ENCODE data around the gene NTM. TPM values are rescaled to one million over a fixed set of nuclear protein-coding genes. Genes with fewer than 3 reads are reported as not detected.

Gene NTM
- polyA plus RNA-seq, 4 donors, result 0.94 to 3.1 (median 1.4) TPM; not detected in 1

DNA sequence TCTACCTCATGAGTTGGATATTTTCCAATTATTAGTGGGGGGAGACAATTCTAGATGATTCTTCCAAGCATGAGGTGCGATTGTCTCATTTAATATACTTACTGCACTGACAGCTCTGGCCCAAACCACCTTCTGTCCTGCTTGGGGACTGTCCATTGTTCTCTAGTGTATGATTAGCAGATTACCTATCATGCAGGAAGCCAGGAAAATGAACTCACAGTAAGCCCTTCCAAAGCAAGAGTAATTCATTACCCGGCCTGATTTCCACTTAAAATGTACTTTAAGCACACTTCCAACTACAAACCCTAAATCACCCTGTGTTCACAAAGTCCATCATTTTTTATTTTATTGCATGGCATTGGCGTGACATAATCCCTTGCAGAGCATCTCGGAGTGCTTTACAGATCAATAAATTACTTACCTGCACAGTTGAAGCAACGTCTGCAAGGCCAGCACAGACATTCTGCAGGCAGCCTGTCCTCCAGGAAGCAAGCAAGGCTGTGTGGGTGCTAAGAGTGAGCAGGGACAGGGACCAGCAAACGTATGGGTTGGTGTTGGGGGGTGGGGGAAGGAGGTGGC, 838.2 kb downstream of the NTM start:
- Histone ChIP-seq H3K4me1 (ENCODE audit: control insufficient read depth in 3 of 3, insufficient read depth in 2 of 3, low read depth in 1 of 3, low read length in 2 of 3) (no peaks in the 10 kb centered on the region), H3K27me3 (ENCODE audit: control insufficient read depth in 3 of 3, insufficient read depth in 3 of 3, low read length in 3 of 3) (no peaks in the 10 kb centered on the region), H3K27ac (ENCODE audit: low read depth in 1 of 3, low read length in 2 of 3) (no peak overlapping the region), H3K36me3 (ENCODE audit: control insufficient read depth in 3 of 3, insufficient read depth in 2 of 3, low read depth in 1 of 3, low read length in 3 of 3) (no peaks in the 10 kb centered on the region), H3K4me3 (ENCODE audit: low read depth in 1 of 3, low read length in 3 of 3) (no peak overlapping the region), H3K9me3 (ENCODE audit: control insufficient read depth in 2 of 2, insufficient read depth in 1 of 2, low read depth in 1 of 2, low read length in 1 of 2) (peaks cover 0 to 3% of the 10 kb centered on the region in 2 donors)
- FAIRE-seq (no peak), DNase-seq (no peak)
- 30 to 51% (median 31%) methylated on average over 6 of the region's 6 CpGs for WGBS, 3 donors

- H3K36me3 ChIP-seq (ENCODE audit: control insufficient read depth in 3 of 3, insufficient read depth in 2 of 3, low read depth in 1 of 3, low read length in 3 of 3), result no peaks in the 10 kb centered on the region
- FAIRE-seq, result no peak
- WGBS, 3 donors, result 72 to 81% (median 79%) methylated on average over 3 of the region's 3 CpGs
These were observed 841.1 kb downstream of the NTM start for GRCh38 chr11:132211479-132211878.

GRCh38 chr11:132217856-132218255, 847.4 kb downstream of the NTM start:
- H3K27ac ChIP-seq (ENCODE audit: low read depth in 1 of 3, low read length in 2 of 3), result no peak overlapping the region
- DNase-seq, result no peak
- H3K4me1 ChIP-seq (ENCODE audit: control insufficient read depth in 3 of 3, insufficient read depth in 2 of 3, low read depth in 1 of 3, low read length in 2 of 3), result no peaks in the 10 kb centered on the region
- FAIRE-seq, result no peak
- 83 to 87% (median 85%) methylated on average over 5 of the region's 5 CpGs for WGBS, 3 donors
- H3K9me3 ChIP-seq (ENCODE audit: control insufficient read depth in 2 of 2, insufficient read depth in 1 of 2, low read depth in 1 of 2, low read length in 1 of 2), result peaks cover 0 to 2% of the 10 kb centered on the region in 2 donors
- H3K36me3 ChIP-seq (ENCODE audit: control insufficient read depth in 3 of 3, insufficient read depth in 2 of 3, low read depth in 1 of 3, low read length in 3 of 3), result no peaks in the 10 kb centered on the region
- H3K27me3 ChIP-seq (ENCODE audit: control insufficient read depth in 3 of 3, insufficient read depth in 3 of 3, low read length in 3 of 3), result no peaks in the 10 kb centered on the region
- H3K4me3 ChIP-seq (ENCODE audit: low read depth in 1 of 3, low read length in 3 of 3), result no peak overlapping the region

More at GRCh38 chr11:132211479-132211878, 841.1 kb downstream of the NTM start:
- peaks cover 0 to 3% of the 10 kb centered on the region in 2 donors for H3K9me3 ChIP-seq (ENCODE audit: control insufficient read depth in 2 of 2, insufficient read depth in 1 of 2, low read depth in 1 of 2, low read length in 1 of 2)
- H3K4me3 ChIP-seq (ENCODE audit: low read depth in 1 of 3, low read length in 3 of 3), result no peak overlapping the region
- no peaks in the 10 kb centered on the region for H3K27me3 ChIP-seq (ENCODE audit: control insufficient read depth in 3 of 3, insufficient read depth in 3 of 3, low read length in 3 of 3)
- no peak overlapping the region for H3K27ac ChIP-seq (ENCODE audit: low read depth in 1 of 3, low read length in 2 of 3)
- no peak for DNase-seq
- H3K4me1 ChIP-seq (ENCODE audit: control insufficient read depth in 3 of 3, insufficient read depth in 2 of 3, low read depth in 1 of 3, low read length in 2 of 3), result no peaks in the 10 kb centered on the region

- Histone ChIP-seq H3K36me3 (ENCODE audit: control insufficient read depth in 3 of 3, insufficient read depth in 2 of 3, low read depth in 1 of 3, low read length in 3 of 3) (no peaks in the 10 kb centered on the region), H3K27ac (ENCODE audit: low read depth in 1 of 3, low read length in 2 of 3) (no peak overlapping the region), H3K4me1 (ENCODE audit: control insufficient read depth in 3 of 3, insufficient read depth in 2 of 3, low read depth in 1 of 3, low read length in 2 of 3) (no peaks in the 10 kb centered on the region), H3K27me3 (ENCODE audit: control insufficient read depth in 3 of 3, insufficient read depth in 3 of 3, low read length in 3 of 3) (no peaks in the 10 kb centered on the region), H3K4me3 (ENCODE audit: low read depth in 1 of 3, low read length in 3 of 3) (no peak overlapping the region), H3K9me3 (ENCODE audit: control insufficient read depth in 2 of 2, insufficient read depth in 1 of 2, low read depth in 1 of 2, low read length in 1 of 2) (peaks cover 0 to 2% of the 10 kb centered on the region in 2 donors)
- WGBS, 3 donors, result 81 to 89% (median 83%) methylated on average over 1 of the region's 1 CpG
- FAIRE-seq, result no peak
- DNase-seq, result no peak
These were observed 850.1 kb downstream of the NTM start for GRCh38 chr11:132220474-132220873.

DNA sequence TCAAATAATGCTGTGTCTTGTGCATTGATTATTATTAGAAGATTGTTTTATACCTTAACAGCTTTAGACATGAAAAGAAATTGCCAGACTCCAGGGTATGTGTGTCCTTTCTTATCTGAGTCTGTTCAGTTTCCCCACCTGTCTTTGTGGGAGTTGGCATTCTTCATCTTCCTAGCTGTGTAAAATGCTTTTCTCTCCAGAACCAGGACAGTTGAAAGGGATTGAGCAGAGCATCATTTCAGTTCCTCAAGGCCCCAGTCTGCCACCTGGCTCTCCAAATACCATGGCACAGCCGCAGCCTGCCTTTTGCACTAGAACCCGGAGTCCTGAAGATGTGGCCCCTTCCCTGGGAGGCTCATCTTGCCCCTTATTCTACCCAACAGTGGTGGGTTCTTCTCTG, 851.9 kb downstream of the NTM start:
- peaks cover 0 to 2% of the 10 kb centered on the region in 2 donors for H3K9me3 ChIP-seq (ENCODE audit: control insufficient read depth in 2 of 2, insufficient read depth in 1 of 2, low read depth in 1 of 2, low read length in 1 of 2)
- DNase-seq, result no peak
- no peak for FAIRE-seq
- H3K36me3 ChIP-seq (ENCODE audit: control insufficient read depth in 3 of 3, insufficient read depth in 2 of 3, low read depth in 1 of 3, low read length in 3 of 3), result no peaks in the 10 kb centered on the region
- no peak overlapping the region for H3K4me3 ChIP-seq (ENCODE audit: low read depth in 1 of 3, low read length in 3 of 3)
- H3K4me1 ChIP-seq (ENCODE audit: control insufficient read depth in 3 of 3, insufficient read depth in 2 of 3, low read depth in 1 of 3, low read length in 2 of 3), result no peaks in the 10 kb centered on the region
- H3K27me3 ChIP-seq (ENCODE audit: control insufficient read depth in 3 of 3, insufficient read depth in 3 of 3, low read length in 3 of 3), result no peaks in the 10 kb centered on the region
- 55 to 83% (median 78%) methylated on average over 2 of the region's 2 CpGs for WGBS, 3 donors
- H3K27ac ChIP-seq (ENCODE audit: low read depth in 1 of 3, low read length in 2 of 3), result no peak overlapping the region

DNA sequence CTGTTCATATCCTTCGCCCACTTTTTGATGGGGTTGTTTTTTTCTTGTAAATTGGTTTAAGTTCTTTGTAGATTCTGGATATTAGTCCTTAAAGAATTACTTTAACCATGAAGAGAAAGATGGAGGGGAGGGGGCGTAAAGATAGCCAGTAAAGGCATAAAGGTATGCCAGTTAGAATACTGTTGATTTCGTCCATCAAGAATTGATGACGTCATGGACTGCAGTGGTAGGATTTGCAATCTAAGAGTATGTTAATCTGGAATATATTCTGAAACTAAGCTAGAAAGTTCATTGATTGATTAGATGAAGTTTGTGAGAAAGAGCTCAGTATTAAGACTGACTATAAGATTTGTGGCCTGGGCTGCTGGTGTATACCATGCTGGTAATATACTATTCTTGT, 856.1 kb downstream of the NTM start:
- Histone ChIP-seq H3K27ac (ENCODE audit: low read depth in 1 of 3, low read length in 2 of 3) (no peak overlapping the region), H3K27me3 (ENCODE audit: control insufficient read depth in 3 of 3, insufficient read depth in 3 of 3, low read length in 3 of 3) (no peaks in the 10 kb centered on the region), H3K4me1 (ENCODE audit: control insufficient read depth in 3 of 3, insufficient read depth in 2 of 3, low read depth in 1 of 3, low read length in 2 of 3) (no peaks in the 10 kb centered on the region), H3K9me3 (ENCODE audit: control insufficient read depth in 2 of 2, insufficient read depth in 1 of 2, low read depth in 1 of 2, low read length in 1 of 2) (no peaks in the 10 kb centered on the region), H3K36me3 (ENCODE audit: control insufficient read depth in 3 of 3, insufficient read depth in 2 of 3, low read depth in 1 of 3, low read length in 3 of 3) (no peaks in the 10 kb centered on the region), H3K4me3 (ENCODE audit: low read depth in 1 of 3, low read length in 3 of 3) (no peak overlapping the region)
- DNase-seq, result no peak
- FAIRE-seq, result no peak
- WGBS, 3 donors, result 93 to 96% (median 94%) methylated on average over 4 of the region's 4 CpGs

GRCh38 chr11:132228746-132229325, 858.4 kb downstream of the NTM start:
- FAIRE-seq, result no peak

GRCh38 chr11:132231656-132232347, 861.4 kb downstream of the NTM start:
- no peaks in the 10 kb centered on the region for H3K36me3 ChIP-seq (ENCODE audit: control insufficient read depth in 3 of 3, insufficient read depth in 2 of 3, low read depth in 1 of 3, low read length in 3 of 3)
- H3K9me3 ChIP-seq (ENCODE audit: control insufficient read depth in 2 of 2, insufficient read depth in 1 of 2, low read depth in 1 of 2, low read length in 1 of 2), result no peaks in the 10 kb centered on the region

More at GRCh38 chr11:132228746-132229325, 858.4 kb downstream of the NTM start:
- Histone ChIP-seq H3K4me1 (ENCODE audit: control insufficient read depth in 3 of 3, insufficient read depth in 2 of 3, low read depth in 1 of 3, low read length in 2 of 3) (no peaks in the 10 kb centered on the region), H3K4me3 (ENCODE audit: low read depth in 1 of 3, low read length in 3 of 3) (no peak overlapping the region), H3K27ac (ENCODE audit: low read depth in 1 of 3, low read length in 2 of 3) (no peak overlapping the region), H3K36me3 (ENCODE audit: control insufficient read depth in 3 of 3, insufficient read depth in 2 of 3, low read depth in 1 of 3, low read length in 3 of 3) (no peaks in the 10 kb centered on the region), H3K27me3 (ENCODE audit: control insufficient read depth in 3 of 3, insufficient read depth in 3 of 3, low read length in 3 of 3) (no peaks in the 10 kb centered on the region), H3K9me3 (ENCODE audit: control insufficient read depth in 2 of 2, insufficient read depth in 1 of 2, low read depth in 1 of 2, low read length in 1 of 2) (no peaks in the 10 kb centered on the region)
- 85 to 89% (median 88%) methylated on average over 11 of the region's 11 CpGs for WGBS, 3 donors
- DNase-seq, result no peak

More at GRCh38 chr11:132231656-132232347, 861.4 kb downstream of the NTM start:
- DNase-seq (no peak), FAIRE-seq (no peak)
- no peak overlapping the region for H3K4me3 ChIP-seq (ENCODE audit: low read depth in 1 of 3, low read length in 3 of 3)
- H3K27ac ChIP-seq (ENCODE audit: low read depth in 1 of 3, low read length in 2 of 3), result no peak overlapping the region
- H3K27me3 ChIP-seq (ENCODE audit: control insufficient read depth in 3 of 3, insufficient read depth in 3 of 3, low read length in 3 of 3), result no peaks in the 10 kb centered on the region
- no peaks in the 10 kb centered on the region for H3K4me1 ChIP-seq (ENCODE audit: control insufficient read depth in 3 of 3, insufficient read depth in 2 of 3, low read depth in 1 of 3, low read length in 2 of 3)
- WGBS, 3 donors, result 54 to 75% (median 61%) methylated on average over 13 of the region's 13 CpGs

Data from small intestine (tissue), 7 donors.